ENCODE measurements around the gene MPV17. TPM values are rescaled to one million over a fixed set of nuclear protein-coding genes. Genes with fewer than 3 reads are reported as not detected.

MPV17 gene
- total and polyA plus RNA-seq, 8 donors = 91.6 to 106 (median 99.0) TPM

GRCh38 chr2:27307545-27308358 is 15.1 kb downstream of the MPV17 start:
- ATAC-seq = peak; percentile 7
- DNase-seq = no peak
- intact Hi-C loops (cut with DNase I) = no loop called here

DNA sequence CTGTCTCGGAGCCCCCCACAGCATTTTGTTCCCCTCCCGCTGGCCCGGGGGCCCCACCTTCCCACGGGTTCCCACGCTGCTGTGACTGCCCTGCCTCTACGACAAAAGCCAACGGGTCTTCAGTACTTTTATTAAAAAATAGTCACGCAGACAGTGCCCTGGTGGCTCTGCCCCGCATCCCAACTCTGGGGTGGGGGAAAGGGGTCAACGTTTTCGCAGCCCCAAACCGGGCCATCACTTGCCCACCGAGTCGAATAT is 15.7 kb downstream of the MPV17 start:
- ATAC-seq = no peak
- intact Hi-C loops (cut with DNase I) = no loop called here
- H3K4me3 ChIP-seq = no peak overlapping the region
- H3K36me3 ChIP-seq = peaks cover 0 to 39% of the 10 kb centered on the region in 2 donors
- no peak for TF ChIP-seq CTCF (IDR thresholded peaks at IDR 0.05)
- no peak for DNase-seq
- peaks cover 0 to 32% of the 10 kb centered on the region in 2 donors for H3K4me1 ChIP-seq
- peaks cover 32 to 48% of the 10 kb centered on the region in 2 donors for H3K27me3 ChIP-seq
- H3K27ac ChIP-seq = no peak overlapping the region
- H3K9me3 ChIP-seq = no peaks in the 10 kb centered on the region

More at GRCh38 chr2:27307545-27308358, 15.1 kb downstream of the MPV17 start:
- Histone ChIP-seq H3K27me3 (peaks cover 32 to 48% of the 10 kb centered on the region in 2 donors), H3K9me3 (no peaks in the 10 kb centered on the region), H3K27ac (no peak overlapping the region), H3K36me3 (peaks cover 0 to 42% of the 10 kb centered on the region in 2 donors), H3K4me3 (no peak overlapping the region), H3K4me1 (peaks cover 0 to 28% of the 10 kb centered on the region in 2 donors)
- no peak for TF ChIP-seq CTCF (IDR thresholded peaks at IDR 0.05)

DNA sequence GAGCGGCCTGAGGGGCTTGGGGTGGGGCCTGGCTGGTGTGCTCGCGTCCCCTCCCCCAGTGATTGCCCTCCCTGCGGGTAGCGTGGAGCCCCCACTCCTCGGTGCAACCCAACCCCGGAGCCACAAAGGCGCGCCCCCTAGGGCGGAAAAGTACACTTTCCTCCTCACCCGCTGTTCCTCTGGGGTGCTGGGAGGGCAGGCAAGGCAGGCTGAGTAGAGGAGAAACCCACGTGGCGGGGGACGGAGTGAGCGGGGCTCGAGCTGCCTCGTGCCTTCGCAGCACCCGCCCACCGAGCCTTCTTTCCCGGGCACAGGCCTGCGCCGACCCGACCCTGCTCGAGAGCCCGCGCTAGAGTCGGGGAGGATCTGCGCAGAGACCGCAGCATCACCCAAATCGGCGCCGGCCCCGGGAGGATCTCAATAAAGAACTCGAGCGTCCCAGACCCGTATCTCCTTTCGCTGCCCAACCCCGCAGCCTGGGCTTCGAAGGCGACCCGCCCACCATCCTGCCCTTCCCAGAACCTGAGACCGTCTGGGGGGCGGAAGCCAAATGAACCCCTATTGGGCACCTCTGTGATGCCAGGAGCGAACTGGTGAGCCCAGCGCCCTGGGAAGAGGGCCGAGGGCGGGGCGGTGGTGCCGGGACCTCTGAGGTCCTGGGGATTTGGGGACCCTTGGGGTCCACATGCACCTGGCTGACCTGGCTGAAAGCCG is 16.2 kb downstream of the MPV17 start:
- no peaks in the 10 kb centered on the region for H3K9me3 ChIP-seq
- H3K4me1 ChIP-seq = peaks cover 0 to 32% of the 10 kb centered on the region in 2 donors
- peaks cover 32 to 48% of the 10 kb centered on the region in 2 donors for H3K27me3 ChIP-seq
- no peak overlapping the region for H3K27ac ChIP-seq
- intact Hi-C loops (cut with DNase I) = no loop called here
- no peak overlapping the region for H3K4me3 ChIP-seq
- no peak for ATAC-seq
- H3K36me3 ChIP-seq = peaks cover 0 to 34% of the 10 kb centered on the region in 2 donors
- TF ChIP-seq CTCF (IDR thresholded peaks at IDR 0.05) = no peak
- DNase-seq = no peak

DNA sequence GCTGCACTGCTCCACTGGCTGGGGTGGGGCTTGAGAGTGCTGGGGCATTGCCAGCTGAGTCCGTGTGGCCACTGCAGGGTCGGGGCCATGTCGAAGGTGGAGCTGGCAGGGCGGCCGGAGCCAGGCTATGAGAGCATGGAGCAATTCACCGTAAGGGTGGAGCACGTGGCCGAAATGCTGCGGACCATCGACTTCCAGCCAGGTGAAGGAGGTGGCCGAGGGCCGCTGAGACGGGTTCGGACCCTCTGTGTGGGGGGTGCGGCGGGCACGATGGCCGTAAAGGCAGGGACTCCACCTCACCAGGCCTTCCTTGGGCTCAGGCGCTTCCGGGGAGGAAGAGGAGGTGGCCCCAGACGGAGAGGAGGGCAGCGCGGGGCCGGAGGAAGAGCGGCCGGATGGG is 16.8 kb downstream of the MPV17 start:
- ATAC-seq = no peak
- Histone ChIP-seq H3K4me1 (peaks cover 0 to 32% of the 10 kb centered on the region in 2 donors), H3K9me3 (no peaks in the 10 kb centered on the region), H3K27me3 (peaks cover 32 to 48% of the 10 kb centered on the region in 2 donors), H3K4me3 (no peak overlapping the region), H3K27ac (no peak overlapping the region), H3K36me3 (peaks cover 0 to 28% of the 10 kb centered on the region in 2 donors)
- intact Hi-C loops (cut with DNase I) = no loop called here
- TF ChIP-seq CTCF (IDR thresholded peaks at IDR 0.05) = no peak
- DNase-seq = no peak

GRCh38 chr2:27305516-27305915 is 17.4 kb downstream of the MPV17 start:
- TF ChIP-seq CTCF (IDR thresholded peaks at IDR 0.05) = no peak
- Histone ChIP-seq H3K9me3 (no peaks in the 10 kb centered on the region), H3K27me3 (peaks cover 32 to 48% of the 10 kb centered on the region in 2 donors), H3K36me3 (peaks cover 0 to 24% of the 10 kb centered on the region in 2 donors), H3K4me1 (peaks cover 0 to 32% of the 10 kb centered on the region in 2 donors), H3K4me3 (no peak overlapping the region), H3K27ac (no peak overlapping the region)
- no peak for ATAC-seq
- intact Hi-C loops (cut with DNase I) = no loop called here
- DNase-seq = no peak

Data from left lung (tissue), 10 donors.